Measurements from ENCODE around the gene CCT8L2. TPM values are rescaled to one million over a fixed set of nuclear protein-coding genes. Genes with fewer than 3 reads are reported as not detected.
"Not testable (repeated sequence)": the region's sequence is repeated elsewhere in the genome, so short reads cannot be mapped to it uniquely, and the experiment has no call there.

Gene CCT8L2
- total and polyA plus RNA-seq, 10 donors, result not detected

- peaks cover 0 to 22% (median 7%) of the 10 kb centered on the region in 6 donors for H3K4me1 ChIP-seq
- 1 to 21% (median 4%) methylated on average over 40 to 70 of the region's 70 CpGs for WGBS, 5 donors
- H3K27ac ChIP-seq; DNase-seq; H3K9me3 ChIP-seq; H3K36me3 ChIP-seq; intact Hi-C loops (cut with DNase I; ENCODE audit: low total_unique reads): not testable (repeated sequence)
- peaks cover 0 to 94% (median 35%) of the 10 kb centered on the region in 7 donors for H3K27me3 ChIP-seq (replicated peaks in 1 of 7)
- H3K4me3 ChIP-seq, result peak overlapping the region in 6 of 8 donors; percentile 23 to 67 (median 40)
Observed at GRCh38 chr22:16602224-16602727, 9.7 kb upstream of the CCT8L2 start.

- Histone ChIP-seq H3K4me3 (peak overlapping the region in 7 of 8 donors; percentile 23 to 67 (median 40)), H3K27me3 (replicated peaks in 1 of 7) (peaks cover 0 to 96% (median 35%) of the 10 kb centered on the region in 7 donors), H3K4me1 (peaks cover 0 to 22% (median 7%) of the 10 kb centered on the region in 6 donors), H3K27ac (peak overlapping the region in 3 of 8 donors; percentile 31 to 71 (median 41)), H3K9me3 (no peaks in the 10 kb centered on the region), H3K36me3 (no peaks in the 10 kb centered on the region)
- DNase-seq, result peak; percentile 76
- intact Hi-C loops (cut with DNase I; ENCODE audit: low total_unique reads), result no loop called here
- 1 to 11% (median 2%) methylated on average over 12 to 95 of the region's 100 CpGs for WGBS, 5 donors
- no peak for TF ChIP-seq POLR2AphosphoS5 (IDR thresholded peaks at IDR 0.05)
- TF ChIP-seq POLR2A (IDR thresholded peaks at IDR 0.05), result no peak
- TF ChIP-seq, protein P1, sequence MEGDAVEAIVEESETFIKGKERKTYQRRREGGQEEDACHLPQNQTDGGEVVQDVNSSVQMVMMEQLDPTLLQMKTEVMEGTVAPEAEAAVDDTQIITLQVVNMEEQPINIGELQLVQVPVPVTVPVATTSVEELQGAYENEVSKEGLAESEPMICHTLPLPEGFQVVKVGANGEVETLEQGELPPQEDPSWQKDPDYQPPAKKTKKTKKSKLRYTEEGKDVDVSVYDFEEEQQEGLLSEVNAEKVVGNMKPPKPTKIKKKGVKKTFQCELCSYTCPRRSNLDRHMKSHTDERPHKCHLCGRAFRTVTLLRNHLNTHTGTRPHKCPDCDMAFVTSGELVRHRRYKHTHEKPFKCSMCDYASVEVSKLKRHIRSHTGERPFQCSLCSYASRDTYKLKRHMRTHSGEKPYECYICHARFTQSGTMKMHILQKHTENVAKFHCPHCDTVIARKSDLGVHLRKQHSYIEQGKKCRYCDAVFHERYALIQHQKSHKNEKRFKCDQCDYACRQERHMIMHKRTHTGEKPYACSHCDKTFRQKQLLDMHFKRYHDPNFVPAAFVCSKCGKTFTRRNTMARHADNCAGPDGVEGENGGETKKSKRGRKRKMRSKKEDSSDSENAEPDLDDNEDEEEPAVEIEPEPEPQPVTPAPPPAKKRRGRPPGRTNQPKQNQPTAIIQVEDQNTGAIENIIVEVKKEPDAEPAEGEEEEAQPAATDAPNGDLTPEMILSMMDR (IDR thresholded peaks at IDR 0.05 in 8 of 11, conservative IDR thresholded peaks at IDR 0.05 in 3 of 11), result no peak
Observed at GRCh38 chr22:16601437-16602223, 9.0 kb upstream of the CCT8L2 start.

GRCh38 chr22:16600644-16601436 is 8.2 kb upstream of the CCT8L2 start:
- DNase-seq, result peak; percentile 85
- H3K9me3 ChIP-seq; intact Hi-C loops (cut with DNase I; ENCODE audit: low total_unique reads); H3K36me3 ChIP-seq: not testable (repeated sequence)
- Histone ChIP-seq H3K4me1 (peaks cover 0 to 22% (median 7%) of the 10 kb centered on the region in 6 donors), H3K4me3 (peak overlapping the region in 6 of 8 donors; percentile 23 to 67 (median 40)), H3K27me3 (replicated peaks in 1 of 7) (peaks cover 0 to 96% (median 31%) of the 10 kb centered on the region in 7 donors), H3K27ac (peak overlapping the region in 2 of 8 donors; percentile 41 to 71)
- 4 to 15% (median 5%) methylated on average over 38 to 71 of the region's 71 CpGs for WGBS, 5 donors

DNA sequence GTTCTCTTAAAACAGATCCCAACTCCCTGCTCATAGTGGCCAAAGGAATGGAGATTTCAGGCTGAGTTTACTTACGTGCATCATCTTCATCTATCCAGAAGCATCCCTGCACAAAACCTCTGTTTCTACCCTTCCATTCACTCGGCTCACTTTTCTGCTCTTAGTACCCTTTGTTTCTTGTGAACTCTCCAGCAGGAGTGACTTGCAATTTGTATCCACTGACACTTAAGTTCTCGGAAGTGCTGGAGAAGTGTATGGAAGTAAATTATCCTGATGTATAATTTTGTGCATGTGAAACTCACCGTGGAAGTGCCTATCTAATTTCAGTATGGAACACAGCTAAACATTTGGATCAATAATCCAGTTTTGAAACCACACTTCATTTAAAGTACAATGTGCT is 7.0 kb upstream of the CCT8L2 start:
- H3K4me1 ChIP-seq, result peaks cover 0 to 22% (median 7%) of the 10 kb centered on the region in 6 donors
- intact Hi-C loops (cut with DNase I; ENCODE audit: low total_unique reads); H3K4me3 ChIP-seq; H3K9me3 ChIP-seq; H3K27ac ChIP-seq; H3K36me3 ChIP-seq; DNase-seq: not testable (repeated sequence)
- WGBS, 5 donors, result 17 to 37% (median 27%) methylated on average over 4 of the region's 4 CpGs
- peaks cover 0 to 87% (median 31%) of the 10 kb centered on the region in 7 donors for H3K27me3 ChIP-seq (replicated peaks in 1 of 7)

DNA sequence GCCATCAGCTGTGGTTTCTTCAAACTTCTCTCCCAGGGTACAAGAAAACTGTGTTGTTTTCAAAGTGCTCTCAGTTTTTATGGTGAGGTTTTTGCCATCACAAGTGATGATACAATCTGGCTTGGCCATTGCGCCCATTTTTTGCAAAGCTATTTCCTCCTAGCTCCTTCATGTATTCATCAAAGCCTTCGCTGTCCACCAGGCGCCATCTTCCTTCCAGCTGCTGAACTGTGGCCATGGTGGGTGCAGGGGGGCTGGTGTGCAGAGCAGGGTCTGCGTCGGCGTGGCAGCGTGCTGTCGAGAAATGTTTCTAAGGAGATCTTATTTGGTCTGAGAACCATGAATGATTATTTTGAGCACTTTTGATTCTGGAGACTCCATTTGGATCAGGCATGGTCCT is 2.6 kb upstream of the CCT8L2 start:
- DNase-seq; H3K4me3 ChIP-seq; H3K27ac ChIP-seq; intact Hi-C loops (cut with DNase I; ENCODE audit: low total_unique reads); H3K9me3 ChIP-seq; H3K4me1 ChIP-seq; H3K36me3 ChIP-seq: not testable (repeated sequence)
- 77 to 93% (median 87%) methylated on average over 8 of the region's 8 CpGs for WGBS, 5 donors
- H3K27me3 ChIP-seq (replicated peaks in 1 of 7), result peaks cover 0 to 43% (median 0%) of the 10 kb centered on the region in 7 donors

- no peak for DNase-seq
- Histone ChIP-seq H3K4me1 (no peaks in the 10 kb centered on the region), H3K4me3 (no peak overlapping the region), H3K27ac (no peak overlapping the region), H3K27me3 (replicated peaks in 1 of 7) (peaks cover 0 to 32% (median 0%) of the 10 kb centered on the region in 7 donors), H3K36me3 (no peaks in the 10 kb centered on the region), H3K9me3 (no peaks in the 10 kb centered on the region)
- intact Hi-C loops (cut with DNase I; ENCODE audit: low total_unique reads), result no loop called here
- WGBS, 5 donors, result 71 to 87% (median 84%) methylated on average over 4 of the region's 4 CpGs
- TF ChIP-seq POLR2A (IDR thresholded peaks at IDR 0.05) (no peak), POLR2AphosphoS5 (IDR thresholded peaks at IDR 0.05) (no peak)
- TF ChIP-seq, protein P1 (IDR thresholded peaks at IDR 0.05 in 8 of 11, conservative IDR thresholded peaks at IDR 0.05 in 3 of 11), result no peak
Observed at GRCh38 chr22:16594026-16594425, 1.4 kb upstream of the CCT8L2 start.

DNA sequence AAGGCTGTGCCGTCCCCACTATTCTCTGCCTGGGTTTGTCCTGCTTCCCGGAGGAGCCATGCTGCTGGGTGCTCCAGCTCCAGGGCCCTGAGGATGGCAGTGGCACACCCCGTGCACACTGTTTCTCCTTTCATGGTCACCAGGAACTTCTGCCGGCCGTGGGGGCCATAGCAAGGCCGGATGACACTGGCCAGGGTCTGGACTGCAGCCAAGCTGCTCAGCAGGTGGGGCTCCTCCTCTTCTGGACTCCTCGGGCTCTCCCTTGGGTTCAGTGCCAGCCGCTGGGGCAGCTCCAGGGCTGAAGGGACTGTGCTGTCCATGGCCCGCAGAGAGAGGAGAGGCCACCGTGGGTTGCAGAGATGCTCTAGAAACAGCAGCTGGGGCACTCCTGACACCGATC is 379 bp downstream of the CCT8L2 start:
- peaks cover 0 to 15% (median 0%) of the 10 kb centered on the region in 7 donors for H3K27me3 ChIP-seq (replicated peaks in 1 of 7)
- H3K27ac ChIP-seq; H3K4me3 ChIP-seq; H3K36me3 ChIP-seq; DNase-seq; intact Hi-C loops (cut with DNase I; ENCODE audit: low total_unique reads); H3K4me1 ChIP-seq; H3K9me3 ChIP-seq: not testable (repeated sequence)
- 84 to 93% (median 90%) methylated on average over 5 to 11 of the region's 11 CpGs for WGBS, 5 donors

- H3K4me3 ChIP-seq; H3K27me3 ChIP-seq (replicated peaks in 1 of 7); intact Hi-C loops (cut with DNase I; ENCODE audit: low total_unique reads); H3K4me1 ChIP-seq; H3K9me3 ChIP-seq; DNase-seq; H3K36me3 ChIP-seq; H3K27ac ChIP-seq: not testable (repeated sequence)
- WGBS, 5 donors, result 87 to 94% (median 89%) methylated on average over 1 to 4 of the region's 4 CpGs
Observed at GRCh38 chr22:16591136-16591535, 1.5 kb downstream of the CCT8L2 start.
